ENCODE data around the gene SH3GL3.
A peak's percentile ranks its signal among the peaks of the same experiment; 100 is the strongest.

The SH3GL3 gene

DNA sequence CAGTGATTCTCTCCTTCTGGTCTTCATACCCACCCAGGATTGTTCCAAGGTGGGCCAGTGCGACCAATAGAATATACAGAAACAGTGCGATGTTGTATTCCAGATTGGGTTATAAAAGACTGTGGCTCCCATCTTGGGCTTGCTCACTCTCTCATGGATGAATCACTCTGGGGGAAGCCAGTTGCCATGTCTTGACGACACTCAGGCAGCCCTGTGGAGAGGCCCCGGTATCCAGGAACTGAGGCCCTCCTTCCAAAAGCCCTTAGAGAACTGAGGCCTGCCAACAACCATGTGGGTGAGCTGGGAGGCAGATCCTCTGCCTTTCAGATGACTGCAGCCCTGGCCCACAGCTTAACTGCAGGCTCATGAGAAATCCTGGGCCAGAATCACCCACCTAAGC is 57.2 kb downstream of the SH3GL3 start:
- no peak for DNase-seq (ENCODE audit: low read depth in 2 of 2)

DNA sequence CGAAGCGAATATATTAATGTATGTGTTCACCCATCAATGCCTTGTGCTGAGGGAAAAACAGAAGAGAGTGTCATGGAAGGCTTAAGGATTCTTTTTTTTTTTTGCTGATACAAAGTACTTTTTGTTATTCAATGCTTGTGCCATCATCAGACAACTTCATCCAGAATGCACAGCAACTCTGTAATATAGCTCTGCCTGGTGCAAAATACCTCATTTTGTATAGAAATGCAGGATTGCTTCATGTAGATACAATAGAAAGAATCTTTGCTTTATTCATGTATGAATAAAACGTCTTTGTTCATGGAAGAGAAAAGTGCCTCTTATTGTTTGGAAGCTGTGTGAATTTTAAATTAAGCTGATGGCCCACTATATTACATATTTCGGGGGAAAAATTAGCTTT is 62.9 kb downstream of the SH3GL3 start:
- DNase-seq (ENCODE audit: low read depth in 2 of 2) = no peak

DNA sequence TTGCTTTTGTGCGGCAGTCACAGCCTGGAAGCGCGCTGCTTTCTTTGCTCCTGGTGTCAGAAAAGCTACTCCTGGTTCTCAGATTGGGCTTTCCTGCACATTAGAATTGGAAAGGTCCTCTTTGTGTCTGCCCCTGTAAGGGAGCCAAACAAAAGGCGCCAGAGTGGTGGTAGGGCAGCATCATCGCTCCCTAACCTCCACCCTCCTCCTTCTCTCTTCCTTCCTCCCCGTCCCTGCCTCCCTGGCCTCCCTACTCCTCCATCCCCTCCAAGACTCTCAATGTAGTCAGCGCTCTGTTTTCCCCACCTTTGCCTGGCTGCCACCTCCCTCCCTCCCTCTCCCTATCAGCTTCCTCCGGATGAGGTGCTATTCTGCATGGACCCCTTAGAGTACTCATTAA is 65.3 kb downstream of the SH3GL3 start:
- no peak for DNase-seq (ENCODE audit: low read depth in 2 of 2)

DNA sequence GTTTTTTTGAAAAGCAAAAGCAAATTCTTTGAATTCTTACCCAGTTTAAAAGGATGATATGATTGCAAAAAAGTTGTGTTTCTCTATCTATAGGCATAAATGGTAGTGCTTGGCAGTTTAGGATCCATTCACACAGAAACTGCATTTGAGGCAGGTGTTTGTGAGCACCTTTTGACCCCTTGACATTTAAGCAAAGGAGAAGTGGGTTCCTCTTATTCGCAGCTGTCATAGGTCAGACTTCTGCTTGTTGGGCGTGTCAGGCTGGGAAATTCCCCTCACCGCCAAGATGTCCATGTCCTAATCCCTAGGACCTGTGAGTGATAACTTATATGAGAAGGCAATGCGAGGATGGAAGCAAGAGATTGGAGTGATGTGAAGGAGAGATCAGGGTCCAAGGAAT is 67.4 kb downstream of the SH3GL3 start:
- no peak for DNase-seq (ENCODE audit: low read depth in 2 of 2)

DNA sequence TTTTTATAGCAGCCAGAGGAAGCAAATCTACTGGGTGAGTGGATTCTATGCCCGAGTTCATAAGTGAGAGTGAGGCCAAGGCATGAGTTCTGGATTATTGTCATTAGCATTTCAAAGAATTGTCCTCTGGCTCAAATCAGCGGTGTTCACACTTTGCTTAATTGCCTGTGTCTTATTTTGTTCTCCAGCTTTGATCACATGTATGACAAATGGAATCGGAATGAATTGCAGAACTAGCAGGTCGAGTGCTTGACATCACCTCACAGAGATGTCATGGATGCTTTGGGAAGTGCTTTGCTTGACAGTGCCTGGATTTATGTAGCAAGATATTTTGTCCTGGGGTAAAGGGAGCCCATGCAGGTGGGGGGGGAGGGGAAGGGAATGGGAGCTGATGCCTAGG is 68.0 kb downstream of the SH3GL3 start:
- DNase-seq (ENCODE audit: low read depth in 2 of 2) = no peak

DNA sequence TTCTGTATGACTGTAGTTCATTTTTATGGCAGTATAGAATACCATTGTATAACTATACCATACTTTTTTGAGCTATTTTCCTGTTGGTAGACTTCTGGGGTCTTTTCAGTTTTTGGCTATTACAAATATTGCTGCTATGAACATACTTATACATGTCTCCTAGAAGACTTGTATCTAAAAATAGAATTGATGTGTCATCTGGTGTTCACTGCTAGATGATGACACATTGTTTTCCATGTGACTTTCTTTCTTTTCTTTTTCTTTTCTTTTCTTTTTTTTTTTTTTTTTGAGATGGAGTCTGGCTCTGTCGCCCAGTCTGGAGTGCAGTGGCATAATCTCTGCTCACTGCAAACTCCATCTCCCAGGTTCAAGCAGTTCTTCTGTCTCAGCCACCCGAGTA is 69.8 kb downstream of the SH3GL3 start:
- DNase-seq (ENCODE audit: low read depth in 2 of 2) = no peak

DNA sequence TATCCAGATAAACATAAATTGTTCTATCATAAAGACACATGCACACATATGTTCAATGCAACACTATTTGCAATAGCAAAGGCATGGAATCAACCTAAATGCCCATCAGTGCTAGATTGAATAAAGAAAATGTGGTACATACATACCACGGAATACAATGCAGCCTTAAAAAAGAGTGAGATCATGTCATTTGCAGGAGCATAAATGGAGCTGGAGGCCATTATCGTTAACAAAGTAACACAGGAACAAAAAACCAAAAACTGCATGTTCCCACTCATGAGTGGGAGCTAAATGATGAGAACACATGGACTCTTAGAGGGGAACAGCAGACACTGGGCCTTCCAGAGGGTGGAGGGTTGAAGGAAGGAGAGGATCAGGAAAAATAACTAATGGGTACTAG is 79.2 kb downstream of the SH3GL3 start:
- no peak for DNase-seq (ENCODE audit: low read depth in 2 of 2)

DNA sequence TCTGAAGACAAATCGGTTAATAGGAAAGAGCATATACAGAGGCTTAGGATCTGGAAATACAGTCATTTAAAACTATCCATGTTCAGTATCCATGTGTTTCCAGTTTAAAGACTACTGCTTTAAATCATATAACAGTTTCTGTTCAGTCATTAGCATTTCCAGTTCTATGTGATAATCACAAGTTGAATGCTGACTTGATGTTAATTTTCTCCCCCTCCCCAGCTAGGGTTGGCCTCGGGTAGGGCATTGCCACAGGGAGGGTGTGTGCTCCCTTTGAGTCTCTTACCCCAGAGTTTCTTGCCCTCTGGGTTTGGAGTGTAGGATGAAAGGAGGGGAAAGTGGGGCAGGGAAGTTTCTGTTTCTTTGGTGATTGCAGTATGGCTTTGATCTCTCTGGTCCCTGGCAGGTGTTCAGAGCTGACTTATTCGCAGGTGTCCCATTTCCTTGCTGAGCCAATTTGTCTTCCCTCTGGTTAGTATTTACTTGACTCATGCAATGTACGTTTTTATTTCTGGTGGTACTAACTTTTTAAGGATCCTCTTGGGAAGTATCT is 86.3 kb downstream of the SH3GL3 start:
- no peak for DNase-seq (ENCODE audit: low read depth in 2 of 2)

DNA sequence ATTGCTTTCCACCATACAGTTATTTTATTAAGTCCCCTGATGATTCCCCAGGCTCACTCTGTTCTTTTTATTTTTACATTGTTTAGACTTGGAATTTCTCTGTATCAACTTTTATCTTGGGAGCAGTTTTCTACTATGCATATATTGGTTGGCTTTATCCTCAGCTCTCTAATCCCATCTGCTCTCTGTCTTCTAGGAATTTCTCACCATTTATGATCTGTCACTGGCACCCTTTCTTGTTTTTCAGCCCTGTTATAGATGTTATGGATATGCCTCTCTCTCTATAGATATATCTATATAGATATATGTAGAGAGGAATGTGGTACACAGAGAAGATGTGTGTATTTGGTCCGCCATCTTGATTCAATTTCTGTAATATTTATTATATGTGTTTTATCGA is 90.5 kb downstream of the SH3GL3 start:
- DNase-seq (ENCODE audit: low read depth in 2 of 2) = no peak

DNA sequence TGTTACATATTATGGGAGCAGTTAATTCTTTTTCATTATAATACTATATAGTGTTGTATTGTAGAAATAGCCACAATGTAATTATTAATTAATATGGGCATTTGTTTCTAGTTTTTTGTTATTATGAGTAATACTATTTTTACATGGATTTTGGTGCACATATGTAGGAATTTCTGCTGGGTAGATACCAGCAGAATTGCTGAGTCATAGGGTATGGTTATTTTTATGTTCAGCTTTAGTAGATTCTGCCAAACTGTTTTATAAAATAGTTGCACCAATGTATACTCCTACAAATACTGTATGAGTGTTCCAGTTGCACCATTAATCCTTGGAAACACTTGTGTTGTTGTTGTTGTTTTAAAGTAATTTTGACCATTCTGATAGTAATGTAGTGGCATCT is 91.5 kb downstream of the SH3GL3 start:
- no peak for DNase-seq (ENCODE audit: low read depth in 2 of 2)

DNA sequence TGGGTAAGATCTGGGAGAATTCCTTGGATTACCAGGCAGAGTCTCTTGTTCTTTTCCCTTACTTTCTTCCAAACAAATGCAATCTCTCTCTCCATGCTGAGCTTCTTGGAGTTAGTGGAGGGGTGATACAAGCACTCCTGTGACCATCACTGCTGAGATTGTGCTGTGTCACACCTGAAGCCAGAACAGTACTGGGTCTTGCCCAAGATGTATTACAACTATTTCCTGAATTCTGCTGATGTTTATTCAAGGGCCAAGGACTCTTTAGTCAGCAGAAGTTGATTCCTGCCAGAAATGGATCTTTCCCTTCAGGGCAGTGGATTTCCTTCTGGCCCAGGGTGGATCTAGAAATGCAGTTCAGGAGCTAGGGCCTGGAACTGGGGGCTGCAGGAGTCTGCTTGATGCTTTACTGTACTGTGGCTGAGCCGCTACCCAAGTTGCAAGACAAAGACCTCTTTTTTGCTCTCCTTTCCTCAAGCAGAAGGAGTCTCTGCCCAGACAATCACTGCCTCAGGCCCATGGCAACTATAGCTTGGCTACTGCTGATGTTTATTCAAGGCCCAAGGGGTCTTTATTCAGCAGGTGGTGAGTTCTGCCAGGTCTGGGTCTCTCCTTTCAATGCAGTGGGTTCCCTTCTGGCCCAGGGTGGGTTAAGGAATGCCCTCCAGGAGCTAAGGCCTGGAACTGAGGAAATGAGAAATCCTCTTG is 98.8 kb downstream of the SH3GL3 start:
- DNase-seq (ENCODE audit: low read depth in 2 of 2) = no peak

DNA sequence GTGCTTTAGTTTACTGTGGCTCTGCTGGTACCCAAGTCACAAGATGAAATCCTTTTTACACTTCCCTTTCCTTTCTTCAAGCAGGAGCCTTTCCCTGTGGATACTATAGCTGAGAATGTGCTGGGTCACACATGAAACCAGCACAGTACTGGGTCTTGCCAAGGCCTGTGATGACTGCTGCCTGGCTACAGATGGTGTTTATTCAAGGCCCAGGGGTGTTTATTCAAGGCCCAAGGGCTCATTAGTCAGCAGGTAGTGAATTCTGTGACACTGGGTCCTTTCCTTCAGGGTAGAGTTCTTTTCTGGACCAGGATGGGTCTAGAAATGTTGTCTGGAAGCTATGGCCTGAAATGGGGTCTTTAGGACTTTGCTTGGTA is 99.4 kb downstream of the SH3GL3 start:
- DNase-seq (ENCODE audit: low read depth in 2 of 2) = no peak

DNA sequence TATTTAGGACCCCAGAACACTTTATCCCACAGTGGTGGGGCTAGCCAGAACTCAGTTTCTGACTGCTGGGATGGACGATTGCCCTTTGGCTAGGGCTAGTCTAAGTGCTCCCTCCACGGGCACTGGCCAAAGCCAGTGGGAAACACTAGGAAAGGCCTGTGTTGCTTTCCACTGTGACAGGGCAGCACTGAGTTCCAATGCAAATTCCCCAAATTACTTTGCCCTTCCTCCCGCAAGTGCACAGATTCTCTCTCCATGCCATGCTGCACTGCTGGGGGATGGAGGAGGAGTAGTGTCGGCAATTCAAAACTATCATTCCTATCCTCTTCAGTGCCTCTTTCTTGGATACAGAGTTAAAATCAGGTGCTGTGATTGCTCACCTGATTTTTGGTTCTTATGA is 100.0 kb downstream of the SH3GL3 start:
- no peak for DNase-seq (ENCODE audit: low read depth in 2 of 2)

DNA sequence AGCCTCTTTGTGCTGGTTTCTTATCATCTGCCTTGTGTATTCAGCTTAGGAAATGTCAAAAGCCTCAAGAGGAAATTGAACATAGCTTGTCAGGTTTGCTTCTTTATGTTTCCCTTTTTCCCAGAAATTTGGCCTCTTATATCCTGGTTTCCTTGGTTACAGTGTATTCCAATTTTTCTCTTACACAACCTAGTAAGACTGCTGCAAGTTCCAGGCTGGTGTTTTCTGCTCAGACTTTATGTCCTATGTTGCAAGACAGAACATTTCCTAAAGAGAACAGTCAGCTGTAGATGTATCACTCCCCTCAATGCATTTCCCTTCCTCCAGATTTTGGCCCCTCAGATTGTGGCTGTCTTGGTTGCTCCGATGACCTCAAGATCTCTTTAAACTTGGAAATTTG is 102.5 kb downstream of the SH3GL3 start:
- no peak for DNase-seq (ENCODE audit: low read depth in 2 of 2)

DNA sequence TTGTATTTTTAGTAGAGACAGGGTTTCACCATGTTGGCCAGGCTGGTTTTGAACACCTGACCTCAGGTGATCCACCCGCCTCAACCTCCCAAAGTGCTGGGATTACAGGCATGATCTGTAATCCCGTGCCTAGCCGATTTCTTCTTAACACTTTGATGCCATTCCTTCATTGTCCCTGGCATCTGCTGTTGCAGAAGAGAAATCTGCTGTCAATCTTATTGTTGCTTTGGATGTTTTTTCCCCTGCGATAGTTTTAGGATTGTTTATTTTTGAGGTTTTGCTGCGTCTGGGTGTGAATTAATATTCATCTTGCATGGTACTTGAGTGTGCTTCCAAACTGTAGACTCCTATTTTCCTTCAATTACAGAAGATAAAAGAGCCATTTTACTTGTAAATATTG is 107.4 kb downstream of the SH3GL3 start:
- DNase-seq (ENCODE audit: low read depth in 2 of 2) = no peak

DNA sequence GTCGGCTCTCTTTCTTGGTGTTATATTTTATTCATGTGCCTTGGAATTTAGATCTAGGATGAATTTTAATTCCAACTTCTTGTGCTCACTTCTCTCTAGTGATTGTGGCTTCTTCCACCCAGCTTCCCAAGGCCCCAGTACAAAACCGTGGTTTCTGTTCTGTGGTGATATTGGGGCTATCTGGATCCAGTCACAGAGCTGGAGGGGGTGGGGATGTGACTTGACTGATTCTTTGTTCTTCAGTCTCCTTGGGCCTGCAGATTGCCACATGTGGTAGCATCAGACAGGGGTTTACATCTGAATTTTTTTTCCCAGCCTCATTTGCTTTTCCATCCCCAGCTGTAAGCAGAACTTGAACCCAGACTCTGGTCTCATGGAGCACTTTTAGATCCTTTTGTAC is 108.2 kb downstream of the SH3GL3 start:
- DNase-seq (ENCODE audit: low read depth in 2 of 2) = no peak

DNA sequence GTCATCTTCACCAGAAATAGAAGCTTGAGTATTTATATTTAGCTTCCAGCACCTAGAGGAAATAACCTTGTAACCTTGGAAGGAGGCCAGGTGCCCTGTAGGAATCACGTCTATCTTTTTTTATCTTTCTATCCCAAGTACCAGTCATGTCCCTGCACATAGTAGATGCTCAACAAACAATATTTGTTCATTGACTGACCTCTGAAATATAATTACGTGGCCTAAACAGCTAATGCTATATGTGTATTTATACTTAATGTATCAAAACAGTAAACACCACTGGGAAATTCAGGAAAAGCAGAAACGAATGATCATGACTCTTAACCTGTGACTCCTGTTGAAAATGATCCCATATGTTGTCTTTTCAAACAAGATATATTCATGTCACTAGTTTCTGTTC is 108.9 kb downstream of the SH3GL3 start:
- no peak for DNase-seq (ENCODE audit: low read depth in 2 of 2)

DNA sequence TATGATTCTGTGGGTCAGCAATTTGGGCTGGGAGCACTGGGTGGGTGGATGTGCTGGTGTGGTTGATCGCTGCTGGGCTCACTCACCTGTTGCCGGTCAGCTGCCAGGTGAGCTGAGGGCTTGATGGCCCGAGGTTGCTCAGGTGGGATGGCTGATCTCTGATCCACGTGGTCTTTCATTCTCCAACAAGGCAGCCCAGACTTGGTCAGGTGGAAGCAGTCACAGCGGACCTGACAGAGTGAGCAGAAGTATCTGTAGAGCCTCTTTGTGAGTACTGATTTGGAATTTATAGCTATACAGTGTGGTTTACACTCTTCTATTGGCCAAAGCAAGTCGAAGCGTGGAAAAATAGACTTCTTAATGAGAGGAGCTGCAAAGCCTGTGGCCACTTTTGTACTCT is 109.6 kb downstream of the SH3GL3 start:
- no peak for DNase-seq (ENCODE audit: low read depth in 2 of 2)

DNA sequence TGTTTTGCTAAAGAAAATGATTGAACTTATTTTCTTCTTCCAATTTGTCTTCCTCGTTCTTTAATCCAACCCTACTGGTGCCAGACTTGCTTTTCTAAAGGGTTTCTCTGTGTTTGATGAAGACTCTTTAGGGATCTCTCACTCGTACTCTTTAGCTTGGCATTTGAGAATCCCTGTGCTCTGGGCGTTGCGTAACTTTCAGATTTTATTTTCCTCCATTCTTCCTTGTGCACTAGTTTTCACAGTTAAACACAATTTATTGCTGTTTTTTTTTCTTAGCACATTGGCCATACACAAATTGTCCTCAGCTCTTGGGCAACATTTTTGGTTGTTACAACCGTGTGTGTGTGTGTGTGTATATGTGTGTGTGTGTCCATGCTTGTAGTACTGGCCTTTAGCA is 111.0 kb downstream of the SH3GL3 start:
- DNase-seq (ENCODE audit: low read depth in 2 of 2) = no peak

DNA sequence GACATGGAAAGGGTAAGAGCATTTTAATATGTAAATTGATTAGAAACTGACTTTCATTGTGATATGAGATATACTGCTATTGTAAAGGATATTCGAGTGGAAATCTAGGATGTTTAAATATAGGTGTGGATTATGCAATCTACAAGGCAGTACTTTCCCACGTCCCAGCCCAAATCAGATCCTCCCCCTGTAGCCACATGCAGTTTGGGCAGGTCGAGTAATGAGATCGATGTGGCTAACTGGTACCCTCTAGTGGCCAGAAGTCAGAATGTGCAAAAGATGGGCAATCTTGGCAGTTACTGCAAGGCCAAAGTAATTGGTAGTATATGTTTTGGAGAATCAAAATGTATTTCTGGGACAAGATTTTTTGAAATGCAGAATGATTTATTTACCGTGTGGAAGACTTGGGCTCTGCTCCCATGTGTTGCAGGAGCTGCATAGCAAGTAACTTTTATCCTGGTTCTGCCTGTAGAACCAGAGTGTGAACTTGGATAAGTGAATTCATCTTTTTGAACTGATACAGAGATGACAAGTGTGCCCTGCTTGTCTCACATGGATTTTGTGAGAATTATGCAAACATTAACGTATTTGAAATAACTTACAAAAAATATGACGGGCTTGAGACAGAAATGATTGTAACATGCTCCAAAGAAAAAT is 112.3 kb downstream of the SH3GL3 start:
- peak; percentile 10 to 28 for DNase-seq (ENCODE audit: low read depth in 2 of 2)

DNA sequence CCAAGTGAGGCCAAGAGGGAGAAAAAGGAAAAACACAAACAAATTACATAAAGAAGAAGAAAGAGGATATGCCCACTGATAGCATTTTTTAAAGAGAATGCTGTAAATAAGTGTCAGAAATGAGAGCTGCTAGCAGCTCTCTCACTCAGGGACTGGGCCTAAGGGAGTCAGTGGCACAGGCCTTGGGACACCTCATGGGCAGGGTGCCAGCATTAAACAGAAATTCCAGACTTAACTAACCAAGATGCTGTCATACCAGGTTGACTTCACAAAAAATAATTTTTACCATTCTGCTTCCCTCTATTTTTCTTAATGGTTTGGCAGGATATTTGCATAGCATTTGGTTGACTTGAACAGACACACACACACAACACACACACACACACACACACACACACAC is 114.5 kb downstream of the SH3GL3 start:
- DNase-seq (ENCODE audit: low read depth in 2 of 2) = no peak

DNA sequence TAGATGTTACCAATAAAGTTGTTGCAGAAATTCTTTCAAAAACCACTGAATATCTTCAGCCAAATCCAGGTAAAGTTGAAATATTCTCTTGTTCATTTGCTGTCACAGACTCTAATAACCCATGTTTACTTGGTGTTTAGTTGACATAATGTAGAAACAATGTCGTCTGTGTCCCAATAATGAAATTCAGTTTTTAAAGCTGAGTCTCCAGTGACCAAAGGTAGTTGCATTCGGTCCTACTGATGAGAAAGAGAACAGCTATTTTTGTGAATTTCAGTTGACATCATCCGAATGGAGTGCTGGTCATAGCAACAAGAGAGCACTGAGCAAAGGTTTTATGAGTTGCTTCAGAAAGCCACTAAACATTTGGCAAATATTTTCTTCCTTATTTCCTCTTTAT is 118.0 kb downstream of the SH3GL3 start:
- no peak for DNase-seq (ENCODE audit: low read depth in 2 of 2)

DNA sequence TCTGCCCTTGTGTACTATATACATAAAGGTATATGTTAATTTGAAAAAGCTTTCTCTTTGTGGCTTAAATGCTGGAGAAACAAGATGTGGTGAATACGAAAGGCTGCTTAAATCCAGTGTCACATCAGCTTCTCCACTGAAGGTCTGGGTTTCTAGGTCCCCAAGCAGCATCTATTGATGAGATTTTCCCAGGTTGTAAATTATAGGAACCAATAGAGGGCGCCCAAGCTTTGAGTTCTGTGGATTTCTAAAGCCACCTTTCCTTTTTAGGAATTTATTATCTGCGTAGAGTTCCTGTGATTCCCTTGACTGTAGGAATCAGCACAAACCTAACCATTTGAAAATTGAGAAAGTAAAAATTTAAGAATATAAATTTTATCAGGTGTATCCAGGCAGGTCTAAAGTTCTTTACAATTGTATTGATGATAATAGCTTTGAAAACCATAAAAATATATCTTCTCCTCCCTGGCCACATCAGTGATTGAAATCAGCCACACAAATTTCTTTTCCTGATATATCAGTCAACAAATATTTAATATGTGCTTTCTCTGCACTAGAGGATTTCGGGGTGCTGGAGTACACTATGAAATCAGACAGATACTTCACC is 118.5 kb downstream of the SH3GL3 start:
- DNase-seq (ENCODE audit: low read depth in 2 of 2) = no peak
